Activated naive CD8-positive, alpha-beta T cell treated with anti-CD3 and anti-CD28 coated beads, Interleukin-2, amount 10 ng/mL, durations not matched to agents 7 days and 5 days (primary cell): Measurements from ENCODE around the gene EFNA3. TPM values are rescaled to one million over a fixed set of nuclear protein-coding genes. Genes with fewer than 3 reads are reported as not detected.

Source experiments
- ATAC-seq: fragments of 150-1000 bp; cut with Tn5 transposase; one replicate; pipeline ENCODE4 v1.10.0; 2021; ENCODE audit warnings: low read depth, moderate library complexity
- POLR2A ChIA-PET: fragments of 350-600 bp; sonication (Branson Sonifier 250); formaldehyde crosslinking; loops from one replicate; lab custom pipeline; 2021; ENCODE audit warnings: antibody characterized with exemption; lab: Charles Lee
- DNase-seq: peaks from one replicate; pipeline ENCODE4 v3.0.0; 2021
- H3K27ac Mint-ChIP-seq: one replicate; pipeline ENCODE4 v1.8.0; 2022; ENCODE audit warnings: mild to moderate bottlenecking, mixed read lengths
- H3K27me3 Mint-ChIP-seq: one replicate; pipeline ENCODE4 v1.8.0; 2022; ENCODE audit warnings: mild to moderate bottlenecking, moderate library complexity, mixed read lengths
- H3K36me3 Mint-ChIP-seq: one replicate; pipeline ENCODE4 v1.8.0; 2021; ENCODE audit warnings: mild to moderate bottlenecking, mixed read lengths
- H3K4me1 Mint-ChIP-seq: one replicate; pipeline ENCODE4 v1.8.0; 2021; ENCODE audit warnings: mixed read lengths
- H3K4me3 Mint-ChIP-seq: one replicate; pipeline ENCODE4 v1.8.0; 2022; ENCODE audit warnings: mild to moderate bottlenecking, moderate library complexity, mixed read lengths
- H3K9me3 Mint-ChIP-seq: one replicate; pipeline ENCODE4 v1.8.0; 2021; ENCODE audit warnings: mixed read lengths
- total RNA-seq, 2 experiments: library from RNA; stranded (reverse); gene quantifications; one replicate each; pipeline ENCODE4 v1.2.3, GENCODE V29; 2021

EFNA3 gene, protein sequence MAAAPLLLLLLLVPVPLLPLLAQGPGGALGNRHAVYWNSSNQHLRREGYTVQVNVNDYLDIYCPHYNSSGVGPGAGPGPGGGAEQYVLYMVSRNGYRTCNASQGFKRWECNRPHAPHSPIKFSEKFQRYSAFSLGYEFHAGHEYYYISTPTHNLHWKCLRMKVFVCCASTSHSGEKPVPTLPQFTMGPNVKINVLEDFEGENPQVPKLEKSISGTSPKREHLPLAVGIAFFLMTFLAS
- total RNA-seq: 1 to 10 TPM; 3.6 to 4.2 TPM

DNA sequence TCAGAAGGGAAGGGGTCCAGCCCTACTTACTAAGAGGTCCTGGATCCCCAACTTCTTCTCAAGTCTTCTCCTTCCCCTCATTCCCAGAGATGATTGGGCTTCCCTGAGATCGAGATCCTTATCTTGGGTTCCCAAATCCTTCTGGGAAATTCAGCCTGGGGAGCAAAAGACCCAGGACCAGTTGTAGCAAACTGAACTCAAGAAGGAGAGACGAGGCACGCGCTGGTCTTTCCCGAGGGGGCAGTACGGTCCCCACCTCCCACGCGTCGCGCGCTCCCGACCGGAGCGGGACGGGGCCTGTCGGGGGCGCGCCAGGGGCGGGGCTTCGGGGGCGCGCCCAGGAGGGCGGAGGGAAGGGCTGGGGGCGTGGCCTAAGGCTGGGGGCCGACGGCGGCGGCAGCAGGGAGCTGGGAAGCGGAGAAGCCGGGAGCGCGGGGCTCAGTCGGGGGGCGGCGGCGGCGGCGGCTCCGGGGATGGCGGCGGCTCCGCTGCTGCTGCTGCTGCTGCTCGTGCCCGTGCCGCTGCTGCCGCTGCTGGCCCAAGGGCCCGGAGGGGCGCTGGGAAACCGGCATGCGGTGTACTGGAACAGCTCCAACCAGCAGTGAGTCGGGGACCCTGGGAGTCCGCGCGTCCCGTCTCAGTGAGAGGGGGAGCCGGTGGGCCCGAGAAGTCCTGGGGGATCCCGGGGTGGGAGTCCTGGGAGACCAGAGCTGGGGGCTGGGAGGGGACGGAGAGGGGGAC, at the start of gene EFNA3:
Gene EFNA3, plus strand, starts transcription at position 369 of the 741 bp plus-strand sequence. Its CDS starts 105 bp downstream, at position 474.
- peak; percentile 28 for ATAC-seq
- no peaks in the 10 kb centered on the region for H3K9me3 Mint-ChIP-seq
- H3K27ac Mint-ChIP-seq: peak within 1 kb of the TSS; percentile 52
- peaks cover 56% of the 10 kb centered on the region for H3K27me3 Mint-ChIP-seq
- peaks cover 46% of the 10 kb centered on the region for H3K4me1 Mint-ChIP-seq
- peak; percentile 84 for DNase-seq
- POLR2A ChIA-PET: interaction anchor here (0.5 to 1.2 kb wide), 4 partner anchors 11 to 94 kb away, joined by 3 to 7 read pairs (median 4); partner anchors contain the start of gene EFNA4
- peaks cover 1% of the 10 kb centered on the region for H3K36me3 Mint-ChIP-seq
- H3K4me3 Mint-ChIP-seq: peak within 1 kb of the TSS; percentile 77

DNA sequence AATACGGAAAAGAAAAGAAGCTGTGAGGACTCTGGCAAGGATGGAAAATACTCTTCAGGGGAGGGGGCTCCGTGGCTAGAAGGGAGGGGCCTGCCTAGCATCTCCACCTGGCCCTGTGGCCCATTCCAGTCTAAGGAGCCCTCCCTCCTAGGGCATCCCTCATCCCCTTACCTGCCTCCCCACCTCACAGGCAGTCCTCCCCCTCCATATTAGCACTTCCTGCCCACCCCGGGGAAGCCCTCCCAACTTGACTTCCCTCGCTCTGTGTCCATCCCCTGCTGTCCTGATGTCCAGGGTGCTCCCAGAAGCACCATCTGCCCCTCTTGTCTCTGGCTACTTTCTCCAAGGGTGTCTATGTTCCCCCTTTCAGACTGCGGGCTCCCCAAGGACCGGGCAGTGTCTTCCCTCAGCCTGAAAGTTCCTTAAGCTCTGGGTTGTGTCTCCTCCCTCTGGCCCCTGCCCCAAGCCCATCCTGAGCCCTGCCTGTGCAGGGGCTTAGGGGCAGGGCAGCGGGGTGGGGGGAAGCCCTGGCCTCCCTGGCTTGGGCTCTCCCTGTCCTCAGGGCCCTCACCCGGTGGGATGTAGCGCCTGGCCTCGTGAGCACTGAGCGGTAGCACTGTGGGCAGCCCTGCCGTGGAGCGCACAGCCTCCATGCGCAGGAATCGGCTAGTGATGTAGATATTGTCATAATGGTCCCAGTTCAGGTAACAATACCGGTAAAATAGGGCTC, 49.0 kb upstream of the EFNA3 start:
- H3K4me3 Mint-ChIP-seq: no peak overlapping the region
- DNase-seq: no peak
- no peak for ATAC-seq
- peaks cover 6% of the 10 kb centered on the region for H3K27me3 Mint-ChIP-seq
- H3K27ac Mint-ChIP-seq: no peak overlapping the region
- POLR2A ChIA-PET: no interaction called here
- H3K36me3 Mint-ChIP-seq: no peaks in the 10 kb centered on the region
- no peaks in the 10 kb centered on the region for H3K4me1 Mint-ChIP-seq
- no peaks in the 10 kb centered on the region for H3K9me3 Mint-ChIP-seq

DNA sequence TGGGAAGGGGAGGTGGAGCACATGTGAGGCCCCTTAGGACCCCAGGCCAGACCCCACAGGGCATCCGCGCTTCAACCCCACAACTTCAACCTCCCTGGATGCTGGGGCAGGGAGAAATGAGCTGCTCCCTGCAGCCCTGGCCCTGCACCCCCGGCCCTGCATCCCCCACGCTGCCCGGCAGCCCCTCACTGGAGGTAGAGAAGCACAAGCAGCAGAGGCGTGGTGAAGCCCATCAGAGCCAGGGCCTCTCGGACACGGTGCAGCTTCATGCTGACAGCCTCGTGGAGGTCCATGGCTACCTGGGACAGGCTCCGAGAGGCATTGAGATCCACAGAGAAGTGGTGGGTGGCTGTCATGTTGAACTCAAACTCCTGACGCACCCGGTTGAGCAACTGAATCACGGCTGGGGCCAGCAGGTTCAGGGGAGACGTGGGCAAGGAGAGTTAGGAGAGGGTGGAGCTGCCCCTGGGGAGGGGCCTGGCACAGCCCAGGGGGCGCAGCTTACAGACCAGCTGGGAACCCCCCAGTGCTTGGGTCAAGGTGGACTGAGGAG, 48.3 kb upstream of the EFNA3 start:
- H3K4me3 Mint-ChIP-seq: no peak overlapping the region
- H3K4me1 Mint-ChIP-seq: no peaks in the 10 kb centered on the region
- POLR2A ChIA-PET: no interaction called here
- no peak for ATAC-seq
- H3K27ac Mint-ChIP-seq: no peak overlapping the region
- no peaks in the 10 kb centered on the region for H3K9me3 Mint-ChIP-seq
- H3K27me3 Mint-ChIP-seq: peaks cover 7% of the 10 kb centered on the region
- no peak for DNase-seq
- H3K36me3 Mint-ChIP-seq: no peaks in the 10 kb centered on the region

DNA sequence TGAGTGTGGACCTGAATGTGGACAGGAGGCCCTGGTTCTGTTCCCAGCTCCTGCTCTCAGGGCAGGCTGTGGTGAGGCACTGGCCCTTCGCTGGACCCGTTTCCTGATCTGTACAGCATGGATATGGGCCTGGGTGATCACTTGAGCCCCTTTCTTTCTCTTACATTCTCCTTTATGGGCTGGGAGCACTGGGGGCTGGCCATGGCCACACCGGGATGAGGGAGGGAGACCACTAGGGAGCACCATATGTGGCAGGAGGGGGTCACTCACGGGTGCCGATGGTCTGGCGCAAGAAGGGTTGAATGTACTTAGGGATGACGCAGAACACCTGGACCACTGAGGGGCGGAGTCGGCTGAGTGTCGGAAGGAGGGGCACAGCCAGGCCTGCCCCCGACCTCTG, 47.7 kb upstream of the EFNA3 start:
- ATAC-seq: no peak
- POLR2A ChIA-PET: no interaction called here
- H3K27me3 Mint-ChIP-seq: peaks cover 4% of the 10 kb centered on the region

DNA sequence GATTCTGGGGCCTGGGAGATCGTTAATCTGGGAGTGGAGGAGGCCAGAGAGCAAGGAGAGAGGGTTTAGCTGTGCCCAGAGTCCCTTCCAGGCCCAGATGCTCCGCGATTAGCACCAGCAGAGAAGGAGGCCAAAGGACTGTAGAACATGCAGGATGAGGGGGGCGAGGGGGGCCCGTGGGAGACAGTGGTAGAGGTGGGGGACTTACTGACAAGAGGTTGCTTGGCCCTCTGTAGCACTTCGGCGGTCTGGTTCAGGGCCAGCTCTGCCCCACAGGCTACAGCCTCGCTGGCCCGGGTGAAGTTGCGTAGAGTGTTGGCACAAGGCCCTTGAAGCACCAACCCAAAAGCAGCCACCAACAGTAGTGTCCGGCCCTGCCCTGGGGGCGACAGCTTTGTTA, 45.8 kb upstream of the EFNA3 start:
- no peaks in the 10 kb centered on the region for H3K36me3 Mint-ChIP-seq
- no peaks in the 10 kb centered on the region for H3K9me3 Mint-ChIP-seq
- DNase-seq: no peak
- H3K27me3 Mint-ChIP-seq: peaks cover 9% of the 10 kb centered on the region
- H3K27ac Mint-ChIP-seq: no peak overlapping the region
- H3K4me1 Mint-ChIP-seq: no peaks in the 10 kb centered on the region
- POLR2A ChIA-PET: interaction anchor here (0.9 kb wide), 1 partner anchor 40 kb away, joined by 3 read pairs; the partner anchor contains the start of gene LENEP
- no peak for ATAC-seq
- H3K4me3 Mint-ChIP-seq: no peak overlapping the region

More for the DNA sequence above, 47.7 kb upstream of the EFNA3 start:
- DNase-seq: no peak
- H3K4me3 Mint-ChIP-seq: no peak overlapping the region
- H3K36me3 Mint-ChIP-seq: no peaks in the 10 kb centered on the region
- H3K27ac Mint-ChIP-seq: no peak overlapping the region
- H3K4me1 Mint-ChIP-seq: no peaks in the 10 kb centered on the region
- H3K9me3 Mint-ChIP-seq: no peaks in the 10 kb centered on the region

DNA sequence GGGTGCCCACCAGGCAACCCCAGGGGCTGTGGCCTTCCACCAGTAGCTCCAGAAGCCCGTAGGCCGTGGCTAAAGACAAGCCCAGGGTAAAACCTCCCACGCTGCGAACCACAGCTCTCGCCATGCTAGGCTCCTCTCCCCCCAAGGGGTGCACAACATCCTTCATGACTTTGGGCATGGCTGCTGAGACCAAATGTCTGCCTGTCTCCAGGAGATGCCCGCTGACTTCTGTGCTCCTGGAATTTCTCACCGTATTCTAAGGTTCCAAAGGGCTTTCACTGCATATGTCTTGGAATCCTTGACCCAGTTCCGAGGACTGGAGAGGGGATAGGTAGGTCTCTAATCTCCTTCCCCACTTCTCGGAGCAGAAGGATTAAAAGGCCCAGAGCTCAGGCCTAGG, 45.1 kb upstream of the EFNA3 start, which contains the start of the genes DCST1 and DCST2:
Gene DCST1, plus strand, starts transcription at position 301 of the 400 bp plus-strand sequence. CDS start 213 bp downstream, outside the sequence.
Gene DCST2, minus strand, starts transcription at position 258 of the 400 bp plus-strand sequence. Its CDS starts 80 bp downstream, at position 178.
- H3K4me3 Mint-ChIP-seq: no peak within 1 kb of the TSS
- DNase-seq (no peak), ATAC-seq (no peak)
- no peaks in the 10 kb centered on the region for H3K36me3 Mint-ChIP-seq
- no peak within 1 kb of the TSS for H3K27ac Mint-ChIP-seq
- no peaks in the 10 kb centered on the region for H3K9me3 Mint-ChIP-seq
- H3K4me1 Mint-ChIP-seq: peaks cover 1% of the 10 kb centered on the region
- H3K27me3 Mint-ChIP-seq: peaks cover 10% of the 10 kb centered on the region
- POLR2A ChIA-PET: interaction anchor here (0.9 kb wide), 1 partner anchor 41 kb away, joined by 3 read pairs; the partner anchor contains the start of gene LENEP

DNA sequence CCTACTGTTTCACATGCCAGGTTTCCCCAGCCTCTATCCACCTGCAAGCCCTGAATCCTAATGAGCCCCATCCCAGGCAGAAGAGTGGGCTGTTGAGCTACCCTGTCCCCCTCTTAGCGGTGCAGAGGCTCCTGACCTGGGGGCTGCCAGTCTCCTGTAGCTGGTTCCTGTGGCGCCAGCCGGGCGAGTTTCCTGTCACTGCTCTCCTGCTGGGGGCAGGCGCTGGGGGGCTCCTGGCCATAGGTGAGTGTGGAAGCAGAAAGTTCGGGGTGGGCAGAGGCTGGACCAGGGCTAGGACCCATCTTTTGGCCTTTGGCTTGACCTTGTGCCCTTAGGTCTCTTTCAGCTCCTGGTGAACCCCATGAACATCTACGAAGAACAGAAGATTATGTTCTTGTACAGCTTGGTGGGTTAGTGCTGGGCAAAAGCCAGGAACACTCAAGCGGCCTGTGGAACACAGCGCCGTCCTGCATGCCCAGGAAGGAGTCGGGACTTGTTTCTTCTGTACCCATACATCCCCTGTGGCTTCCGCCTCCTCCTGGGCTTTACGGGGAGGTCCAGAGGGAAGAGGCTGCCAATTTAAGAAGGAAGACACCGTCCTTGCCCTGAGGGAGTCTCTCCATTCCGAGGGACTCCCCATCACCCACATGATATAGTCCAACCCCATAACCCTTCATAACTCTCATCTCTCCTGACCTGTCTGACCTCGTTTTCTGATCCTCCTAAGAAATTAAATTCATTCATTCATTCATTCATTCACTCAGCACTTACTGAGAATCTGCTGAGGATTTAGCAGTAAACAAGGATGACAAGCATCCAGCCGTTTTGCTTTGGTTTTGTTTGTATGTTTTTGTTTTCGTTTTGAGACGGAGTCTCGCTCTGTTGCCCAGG, 44.1 kb upstream of the EFNA3 start:
- Mint-ChIP-seq H3K27ac (no peak overlapping the region), H3K36me3 (no peaks in the 10 kb centered on the region), H3K4me1 (peaks cover 8% of the 10 kb centered on the region), H3K9me3 (no peaks in the 10 kb centered on the region), H3K4me3 (no peak overlapping the region), H3K27me3 (peaks cover 15% of the 10 kb centered on the region)
- DNase-seq (no peak), ATAC-seq (no peak)
- POLR2A ChIA-PET: no interaction called here

DNA sequence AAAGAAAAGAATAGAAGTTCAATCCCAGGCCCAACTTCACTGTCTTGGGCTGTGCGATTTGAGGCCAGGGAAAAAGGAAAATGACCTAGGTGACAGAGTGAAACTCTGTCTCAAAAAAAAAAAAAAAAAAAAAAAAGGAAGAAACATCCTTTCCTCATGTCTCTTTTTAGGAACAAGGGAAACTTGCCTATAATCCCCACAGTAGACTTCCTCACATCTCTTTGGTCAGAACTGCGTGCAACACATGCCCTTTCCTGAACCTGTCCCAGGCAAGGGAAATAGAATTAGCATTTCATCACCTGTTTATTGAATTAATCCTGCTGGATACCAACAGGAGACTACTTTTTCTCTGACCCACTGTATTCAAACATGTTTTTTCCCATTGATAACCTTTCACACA, 42.7 kb upstream of the EFNA3 start:
- ATAC-seq: no peak
- H3K27me3 Mint-ChIP-seq: peaks cover 15% of the 10 kb centered on the region
- POLR2A ChIA-PET: no interaction called here
- DNase-seq: no peak
- peaks cover 8% of the 10 kb centered on the region for H3K4me1 Mint-ChIP-seq
- no peak overlapping the region for H3K27ac Mint-ChIP-seq
- H3K9me3 Mint-ChIP-seq: no peaks in the 10 kb centered on the region
- no peaks in the 10 kb centered on the region for H3K36me3 Mint-ChIP-seq
- H3K4me3 Mint-ChIP-seq: no peak overlapping the region

DNA sequence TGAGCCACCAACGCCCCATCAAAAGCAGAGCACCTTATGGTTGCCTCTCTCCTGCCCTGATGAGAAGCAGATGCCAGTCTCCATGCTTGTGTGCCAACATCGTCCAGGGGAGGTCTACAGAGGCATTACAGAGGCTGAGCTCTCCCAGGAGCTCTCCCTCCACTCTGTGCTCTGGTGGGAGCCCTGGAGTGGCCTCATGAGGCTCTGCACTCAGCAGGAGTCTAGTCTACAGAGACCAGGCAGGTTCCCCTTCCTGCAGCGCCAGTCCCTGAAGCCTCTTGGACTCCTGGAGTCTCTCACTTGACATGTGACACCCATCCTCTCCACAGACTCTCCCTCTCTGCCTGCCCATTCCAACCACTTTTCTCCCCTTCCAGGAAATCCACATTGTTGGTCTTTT, 41.6 kb upstream of the EFNA3 start:
- Mint-ChIP-seq H3K4me1 (peaks cover 8% of the 10 kb centered on the region), H3K36me3 (no peaks in the 10 kb centered on the region), H3K9me3 (no peaks in the 10 kb centered on the region), H3K27me3 (peaks cover 20% of the 10 kb centered on the region), H3K27ac (no peak overlapping the region), H3K4me3 (no peak overlapping the region)
- POLR2A ChIA-PET: interaction anchor here (0.9 kb wide), 1 partner anchor 14 kb away, joined by 5 read pairs; the partner anchor contains the start of gene ADAM15
- DNase-seq (no peak), ATAC-seq (no peak)

DNA sequence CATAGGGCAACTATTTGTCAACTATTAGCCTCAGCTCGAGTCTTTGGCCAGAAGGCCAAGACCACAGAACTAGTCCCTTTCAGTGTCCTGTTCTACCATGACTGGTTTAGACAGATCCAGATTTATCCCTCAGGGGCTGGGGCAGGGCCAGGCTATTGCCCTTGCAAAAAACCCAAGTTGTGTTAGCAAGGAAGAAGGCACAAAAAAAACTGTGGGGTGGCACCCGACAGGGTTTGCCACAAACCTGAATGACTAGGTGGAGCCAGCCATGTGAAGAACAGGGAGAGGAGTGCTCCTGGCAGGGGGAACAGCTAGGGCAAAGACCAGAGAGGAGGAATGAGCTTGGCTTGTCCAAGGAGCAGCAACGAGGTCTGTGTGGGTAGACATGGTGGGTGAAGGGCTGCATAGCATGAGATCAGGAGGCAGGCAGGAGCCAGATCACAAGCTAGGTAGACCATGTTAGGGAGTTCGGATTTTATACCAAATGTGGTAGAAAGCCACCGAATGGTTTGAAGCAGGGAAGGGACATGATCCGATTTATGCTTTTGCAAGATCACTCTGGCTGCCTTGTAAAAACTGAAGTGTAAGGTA, 40.7 kb upstream of the EFNA3 start:
- Mint-ChIP-seq H3K9me3 (no peaks in the 10 kb centered on the region), H3K4me1 (peaks cover 8% of the 10 kb centered on the region), H3K27ac (no peak overlapping the region), H3K36me3 (no peaks in the 10 kb centered on the region), H3K4me3 (no peak overlapping the region), H3K27me3 (peaks cover 24% of the 10 kb centered on the region)
- DNase-seq: no peak
- POLR2A ChIA-PET: interaction anchor here (0.9 to 1.1 kb wide), 2 partner anchors 13 to 27 kb away, joined by 3 to 5 read pairs; partner anchors contain the start of gene ADAM15
- no peak for ATAC-seq

DNA sequence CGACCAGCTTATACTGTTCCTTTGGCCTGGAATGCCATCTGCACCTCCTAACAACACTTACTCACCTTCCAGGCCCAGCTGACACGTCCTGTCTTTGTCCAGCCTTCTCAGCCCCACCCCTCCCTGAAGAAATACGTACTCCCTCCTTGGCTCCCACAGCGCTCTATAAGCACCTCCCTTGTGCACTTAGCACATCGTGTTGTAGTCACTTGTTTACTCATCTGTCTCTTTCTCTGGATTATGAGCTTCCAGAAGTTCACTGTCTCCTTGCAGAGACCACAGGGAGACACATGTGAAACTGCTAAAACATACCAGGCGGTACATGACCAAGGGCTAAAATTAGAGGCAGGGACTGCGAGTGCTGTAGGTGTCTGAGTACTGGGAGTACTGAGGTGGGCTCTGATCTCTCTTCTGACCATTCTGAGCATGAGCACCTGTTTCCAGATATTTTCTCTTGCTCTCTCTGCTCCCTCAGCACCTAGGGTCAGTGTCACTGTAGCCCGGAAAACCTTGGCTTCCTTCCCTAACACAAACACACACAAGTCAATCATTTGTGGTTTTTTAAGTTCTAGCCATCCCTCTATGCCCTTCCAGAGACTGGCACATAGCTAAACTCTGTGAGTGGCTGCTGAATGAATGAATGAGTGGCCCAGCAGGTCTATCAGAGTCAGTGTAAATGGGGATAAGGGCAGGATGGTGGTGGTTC, 39.9 kb upstream of the EFNA3 start:
- peaks cover 8% of the 10 kb centered on the region for H3K4me1 Mint-ChIP-seq
- H3K4me3 Mint-ChIP-seq: no peak overlapping the region
- no peak overlapping the region for H3K27ac Mint-ChIP-seq
- POLR2A ChIA-PET: interaction anchor here (1.1 kb wide), 1 partner anchor 28 kb away, joined by 3 read pairs; no protein-coding TSS in a partner anchor
- H3K27me3 Mint-ChIP-seq: peaks cover 24% of the 10 kb centered on the region
- DNase-seq (no peak), ATAC-seq (no peak)
- no peaks in the 10 kb centered on the region for H3K9me3 Mint-ChIP-seq
- no peaks in the 10 kb centered on the region for H3K36me3 Mint-ChIP-seq
